DOHH2 (cell line): ENCODE results near the gene SLC12A4.

ENCODE experiments used
- EZH2phosphoT487 ChIP-seq: fragments of 200-600 bp; sonication (generic); IDR thresholded peaks from 2 replicates; pipeline ENCODE4 v1.6.1; 2017; ENCODE audit warnings: borderline replicate concordance, mild to moderate bottlenecking, antibody characterized with exemption, low read length, moderate library complexity, mixed read lengths
- TF ChIP-seq, protein P1 (sequence below): fragments of 200-600 bp; sonication (generic); IDR thresholded peaks from one replicate; pipeline ENCODE4 v1.5.1; 2014; ENCODE audit warnings: antibody characterized with exemption, mild to moderate bottlenecking, low read depth, low read length; ENCODE audit not compliant: poor library complexity, severe bottlenecking

DNA sequence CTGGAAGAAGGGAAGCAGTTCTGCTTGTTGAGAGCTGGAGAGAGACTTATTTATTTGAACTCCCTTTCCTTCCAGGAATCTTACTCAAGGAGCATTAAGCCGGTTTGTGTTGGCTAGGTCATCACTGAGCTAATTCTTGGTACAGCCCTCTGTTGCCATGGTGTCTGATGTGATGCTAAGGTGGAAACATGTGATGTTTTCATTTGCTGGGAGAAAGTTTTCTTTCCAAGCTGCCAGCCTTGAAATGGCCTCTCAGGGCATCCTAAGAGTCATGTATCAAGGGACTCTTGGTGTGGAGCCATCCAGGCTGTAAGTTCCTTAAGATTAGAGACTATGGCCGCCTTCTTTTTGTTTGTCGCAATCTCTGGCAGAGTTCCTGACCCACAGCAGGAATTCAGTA is 71.2 kb downstream of the SLC12A4 start:
- TF ChIP-seq, protein P1, sequence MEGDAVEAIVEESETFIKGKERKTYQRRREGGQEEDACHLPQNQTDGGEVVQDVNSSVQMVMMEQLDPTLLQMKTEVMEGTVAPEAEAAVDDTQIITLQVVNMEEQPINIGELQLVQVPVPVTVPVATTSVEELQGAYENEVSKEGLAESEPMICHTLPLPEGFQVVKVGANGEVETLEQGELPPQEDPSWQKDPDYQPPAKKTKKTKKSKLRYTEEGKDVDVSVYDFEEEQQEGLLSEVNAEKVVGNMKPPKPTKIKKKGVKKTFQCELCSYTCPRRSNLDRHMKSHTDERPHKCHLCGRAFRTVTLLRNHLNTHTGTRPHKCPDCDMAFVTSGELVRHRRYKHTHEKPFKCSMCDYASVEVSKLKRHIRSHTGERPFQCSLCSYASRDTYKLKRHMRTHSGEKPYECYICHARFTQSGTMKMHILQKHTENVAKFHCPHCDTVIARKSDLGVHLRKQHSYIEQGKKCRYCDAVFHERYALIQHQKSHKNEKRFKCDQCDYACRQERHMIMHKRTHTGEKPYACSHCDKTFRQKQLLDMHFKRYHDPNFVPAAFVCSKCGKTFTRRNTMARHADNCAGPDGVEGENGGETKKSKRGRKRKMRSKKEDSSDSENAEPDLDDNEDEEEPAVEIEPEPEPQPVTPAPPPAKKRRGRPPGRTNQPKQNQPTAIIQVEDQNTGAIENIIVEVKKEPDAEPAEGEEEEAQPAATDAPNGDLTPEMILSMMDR = no peak
- TF ChIP-seq EZH2phosphoT487 = no peak
